GM20000 (cell line): ENCODE results near the gene PYGO2.

Experiments
- DNase-seq: peaks from one replicate; pipeline ENCODE4 v3.0.0; 2012; ENCODE audit warnings: low spot score
- TF ChIP-seq, protein P1 (sequence below): IDR thresholded peaks from 2 replicates; pipeline ENCODE4 v1.5.1; 2012; ENCODE audit warnings: mild to moderate bottlenecking, control low read depth; ENCODE audit errors: extremely low read depth, missing control alignments

PYGO2 gene

DNA sequence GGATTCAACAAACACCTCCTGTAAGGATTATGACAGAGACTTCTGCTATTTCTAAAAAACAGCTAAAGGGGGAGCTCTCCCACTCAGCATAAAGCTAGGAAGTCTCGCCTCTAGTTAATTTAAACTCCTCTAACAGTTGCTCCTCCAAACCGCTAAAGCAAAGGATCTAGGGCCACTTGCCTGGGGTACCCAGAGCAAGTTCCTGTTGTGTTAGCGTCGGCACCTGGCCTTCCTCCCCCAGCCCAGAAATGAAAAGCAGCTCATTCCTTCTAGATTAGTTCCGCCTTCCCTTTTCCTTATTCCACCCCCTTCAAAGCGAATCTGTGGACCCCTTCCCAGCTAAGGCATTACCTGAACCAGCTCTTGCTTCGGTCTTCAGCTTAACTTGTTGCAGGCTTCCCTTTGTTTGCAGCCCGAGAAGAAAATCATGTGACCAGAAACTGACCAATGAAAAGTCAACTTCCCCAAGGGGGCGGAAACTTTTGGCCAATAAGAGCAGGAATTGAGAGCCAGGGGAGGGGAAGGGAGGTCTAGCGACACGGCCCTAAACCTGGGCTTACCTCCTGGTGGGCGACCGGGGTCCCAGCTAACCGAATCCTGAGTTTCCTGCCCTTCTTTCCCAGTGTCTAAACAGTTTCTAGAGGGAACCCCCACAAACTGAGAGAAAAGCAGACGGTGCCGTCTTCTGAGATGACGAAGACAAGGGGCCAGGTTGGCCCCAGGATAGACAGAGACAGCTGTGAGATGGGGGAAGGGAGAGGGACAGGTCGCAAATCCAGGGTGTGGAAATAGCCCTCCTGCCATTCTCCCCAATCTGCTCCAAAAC, 5.7 kb downstream of the PYGO2 start, which contains the start of gene PBXIP1:
TSS of gene PBXIP1 (minus strand) at position 382 of the 826 bp plus-strand sequence. CDS start 2,378 bp downstream, outside the sequence.
- TF ChIP-seq, protein P1, sequence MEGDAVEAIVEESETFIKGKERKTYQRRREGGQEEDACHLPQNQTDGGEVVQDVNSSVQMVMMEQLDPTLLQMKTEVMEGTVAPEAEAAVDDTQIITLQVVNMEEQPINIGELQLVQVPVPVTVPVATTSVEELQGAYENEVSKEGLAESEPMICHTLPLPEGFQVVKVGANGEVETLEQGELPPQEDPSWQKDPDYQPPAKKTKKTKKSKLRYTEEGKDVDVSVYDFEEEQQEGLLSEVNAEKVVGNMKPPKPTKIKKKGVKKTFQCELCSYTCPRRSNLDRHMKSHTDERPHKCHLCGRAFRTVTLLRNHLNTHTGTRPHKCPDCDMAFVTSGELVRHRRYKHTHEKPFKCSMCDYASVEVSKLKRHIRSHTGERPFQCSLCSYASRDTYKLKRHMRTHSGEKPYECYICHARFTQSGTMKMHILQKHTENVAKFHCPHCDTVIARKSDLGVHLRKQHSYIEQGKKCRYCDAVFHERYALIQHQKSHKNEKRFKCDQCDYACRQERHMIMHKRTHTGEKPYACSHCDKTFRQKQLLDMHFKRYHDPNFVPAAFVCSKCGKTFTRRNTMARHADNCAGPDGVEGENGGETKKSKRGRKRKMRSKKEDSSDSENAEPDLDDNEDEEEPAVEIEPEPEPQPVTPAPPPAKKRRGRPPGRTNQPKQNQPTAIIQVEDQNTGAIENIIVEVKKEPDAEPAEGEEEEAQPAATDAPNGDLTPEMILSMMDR, result no peak
- DNase-seq, result peak; percentile 94

DNA sequence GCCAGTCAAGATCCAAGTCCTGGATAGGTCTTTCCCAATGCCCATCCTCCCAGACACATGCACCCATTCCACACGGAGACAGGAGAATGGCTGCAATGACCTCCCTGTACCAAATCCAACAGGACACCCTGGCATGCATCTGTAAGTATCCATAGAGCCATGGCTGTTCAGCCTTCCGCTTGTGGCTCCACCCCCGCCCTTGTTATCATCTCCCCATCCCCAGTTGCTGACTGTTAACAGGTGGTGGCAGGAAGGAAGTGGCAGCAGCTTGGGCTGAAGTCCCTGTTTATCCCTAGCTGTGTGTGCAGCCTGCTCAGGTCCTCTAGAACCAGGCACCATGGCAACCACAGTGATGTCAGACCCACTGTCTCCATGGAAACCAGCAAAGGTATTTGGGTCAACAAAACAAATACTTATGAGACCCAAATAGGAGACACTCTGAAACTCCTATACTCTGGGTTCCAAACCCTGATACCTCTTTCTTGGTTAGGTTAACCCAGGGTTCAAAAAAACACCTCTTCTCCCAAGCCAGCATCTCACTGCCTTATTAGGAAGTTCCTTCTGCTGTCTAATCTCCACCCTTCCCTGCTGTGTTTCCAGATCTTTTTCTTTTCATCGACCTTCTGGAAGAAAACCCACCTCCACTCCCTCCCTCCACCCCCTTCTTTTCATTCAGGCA, 6.4 kb downstream of the PYGO2 start:
- TF ChIP-seq, protein P1, result no peak
- peak; percentile 78 for DNase-seq

DNA sequence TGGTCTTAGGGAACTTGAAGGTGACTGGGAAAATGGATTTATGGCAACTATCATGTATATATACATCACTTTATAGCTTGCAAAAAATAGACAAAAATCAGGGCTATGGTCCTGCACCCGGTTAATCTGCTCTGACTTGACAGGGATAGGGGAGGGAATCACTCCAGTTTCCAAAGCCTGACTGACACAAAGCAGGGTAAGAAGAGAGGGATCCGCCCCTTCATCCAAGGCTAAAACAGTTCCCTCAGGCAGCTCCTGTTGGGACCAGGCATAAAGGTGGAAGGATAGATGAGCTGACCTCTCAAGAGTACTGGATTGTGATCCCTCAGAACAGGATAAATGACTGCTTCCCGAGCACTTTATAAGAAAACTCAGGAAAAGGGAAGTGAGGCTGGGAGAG, 7.0 kb downstream of the PYGO2 start:
- TF ChIP-seq, protein P1, result no peak
- no peak for DNase-seq

DNA sequence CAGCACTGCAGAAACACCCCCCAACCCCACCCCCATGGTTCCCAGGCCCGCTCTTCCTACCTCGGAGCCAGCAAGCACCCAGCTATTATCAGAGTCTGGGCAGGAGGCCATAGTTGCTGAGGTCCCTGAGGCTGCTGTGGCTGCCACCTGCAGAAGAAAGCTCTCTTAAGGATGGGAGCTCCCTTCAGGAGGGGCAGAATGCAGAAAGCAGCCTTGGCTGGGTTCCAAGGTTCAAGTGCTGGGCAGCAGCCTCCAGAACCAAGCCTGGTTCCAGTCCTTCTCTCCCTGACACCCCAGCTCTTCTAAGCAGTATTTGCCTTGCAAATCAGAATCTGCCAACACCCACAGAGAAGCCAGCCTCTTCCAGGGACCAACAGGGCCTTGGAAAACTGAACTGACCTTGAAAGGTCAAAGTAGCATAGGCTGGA, 8.0 kb downstream of the PYGO2 start:
- no peak for DNase-seq
- TF ChIP-seq, protein P1, result no peak

DNA sequence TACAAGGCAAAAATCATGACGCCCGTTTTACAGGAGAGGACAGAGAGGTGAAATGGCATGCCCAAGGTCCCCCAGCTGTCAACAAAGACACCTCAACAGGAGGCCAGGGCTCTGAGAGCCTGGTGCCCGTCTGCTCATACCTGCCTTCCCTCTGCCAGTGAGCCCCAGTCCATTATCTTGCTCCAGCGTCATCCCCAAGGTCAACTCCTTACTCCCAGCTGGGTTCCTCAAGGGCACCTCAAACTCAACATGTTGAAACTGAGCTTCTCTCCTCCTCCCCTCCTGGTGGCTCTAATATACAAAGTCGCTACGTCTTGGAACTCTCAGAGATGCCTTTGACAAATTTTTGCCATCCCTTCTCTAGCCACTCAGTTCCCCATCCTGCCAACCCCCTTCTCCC, 8.9 kb downstream of the PYGO2 start:
- TF ChIP-seq, protein P1, result no peak
- DNase-seq, result no peak

DNA sequence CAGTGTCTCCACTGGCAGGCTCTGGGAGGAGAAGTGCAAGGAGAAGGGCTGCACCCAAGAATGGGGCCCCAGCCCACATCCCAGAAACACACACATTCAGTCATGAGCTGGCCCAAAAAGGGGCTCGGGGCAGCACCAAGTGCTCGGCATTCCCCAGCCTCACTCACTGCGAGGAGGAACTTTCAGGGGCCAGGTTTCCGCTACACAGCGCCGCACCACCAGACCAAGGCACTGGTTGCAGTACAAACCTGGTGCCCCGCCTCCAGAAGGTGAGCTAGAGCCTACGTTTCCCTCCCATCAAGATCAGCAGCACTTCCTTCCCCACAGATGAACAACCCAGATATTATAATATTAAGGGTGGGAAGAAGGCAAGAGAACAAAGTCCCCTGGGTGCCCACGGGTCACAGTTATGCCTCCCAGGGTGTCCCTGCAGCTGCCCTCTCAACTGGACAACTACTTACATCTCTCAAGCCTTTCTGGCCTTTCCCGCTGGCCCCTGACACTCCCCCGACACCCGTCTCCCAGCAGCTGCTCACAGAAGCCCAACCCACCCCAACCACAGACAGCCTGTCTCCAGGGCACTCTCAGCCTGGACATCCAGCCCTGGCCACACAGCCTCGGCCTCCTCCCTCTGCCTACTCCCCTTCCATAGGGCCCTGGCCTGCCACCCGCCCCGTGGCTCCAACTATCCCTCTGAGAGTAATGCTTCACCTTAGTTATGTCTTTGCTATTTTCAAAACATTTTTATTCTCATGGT, 9.5 kb downstream of the PYGO2 start:
- DNase-seq, result peak; percentile 61
- TF ChIP-seq, protein P1, result no peak
